GM18909 (cell line): ENCODE results near the gene LTO1.

ENCODE experiments used
- ATAC-seq: cut with Tn5 transposase; IDR thresholded peaks from one replicate; pipeline ENCODE4 v1.9.1; 2021; ENCODE audit warnings: mild to moderate bottlenecking; ENCODE audit not compliant: unreplicated experiment, poor library complexity

LTO1 gene

DNA sequence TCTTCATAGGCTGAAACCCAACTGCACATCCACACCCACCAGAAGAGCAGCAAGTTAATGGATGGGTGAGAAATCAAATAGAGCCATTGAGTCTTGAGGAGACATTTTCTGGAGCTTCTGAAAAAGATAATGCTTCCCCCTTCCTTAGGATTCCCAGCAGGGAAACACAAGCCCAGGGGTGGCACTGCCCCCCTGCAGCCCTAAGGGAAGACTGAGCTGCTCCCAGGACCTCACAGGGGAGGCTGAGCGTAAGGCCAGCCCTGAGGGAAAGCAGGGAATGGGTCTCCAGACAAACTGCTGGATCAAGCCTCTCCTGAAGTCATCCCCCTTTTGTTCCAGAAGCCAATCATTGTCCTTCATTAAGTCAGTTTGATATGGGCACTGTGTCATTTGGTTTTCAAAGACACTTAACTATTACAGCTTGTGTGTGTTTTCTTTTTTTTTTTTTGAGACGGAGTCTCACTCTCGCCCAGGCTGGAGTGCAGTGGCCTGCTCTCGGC, 15.1 kb downstream of the LTO1 start:
- no peak for ATAC-seq

DNA sequence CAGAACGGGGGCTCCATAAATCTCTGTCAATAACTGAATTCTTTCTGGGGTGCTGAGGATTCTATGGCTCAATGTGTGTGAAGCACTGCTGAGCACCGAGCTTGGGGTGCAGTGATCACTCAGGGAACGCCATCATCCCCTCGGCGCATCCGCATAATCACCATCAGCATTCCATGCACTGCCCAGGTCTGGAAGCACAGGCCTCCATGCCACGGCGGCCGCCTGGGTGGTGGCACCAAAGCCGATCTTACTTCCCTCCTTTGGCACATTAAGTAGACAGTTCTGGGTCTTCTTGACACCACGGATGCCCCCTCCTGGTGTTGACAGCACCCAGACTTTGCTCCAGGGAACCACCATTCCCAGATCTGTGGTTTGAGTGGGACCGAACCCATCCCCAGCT, 15.6 kb downstream of the LTO1 start:
- no peak for ATAC-seq

GRCh38 chr11:69658626-69659450, 16.3 kb downstream of the LTO1 start:
- ATAC-seq = no peak

DNA sequence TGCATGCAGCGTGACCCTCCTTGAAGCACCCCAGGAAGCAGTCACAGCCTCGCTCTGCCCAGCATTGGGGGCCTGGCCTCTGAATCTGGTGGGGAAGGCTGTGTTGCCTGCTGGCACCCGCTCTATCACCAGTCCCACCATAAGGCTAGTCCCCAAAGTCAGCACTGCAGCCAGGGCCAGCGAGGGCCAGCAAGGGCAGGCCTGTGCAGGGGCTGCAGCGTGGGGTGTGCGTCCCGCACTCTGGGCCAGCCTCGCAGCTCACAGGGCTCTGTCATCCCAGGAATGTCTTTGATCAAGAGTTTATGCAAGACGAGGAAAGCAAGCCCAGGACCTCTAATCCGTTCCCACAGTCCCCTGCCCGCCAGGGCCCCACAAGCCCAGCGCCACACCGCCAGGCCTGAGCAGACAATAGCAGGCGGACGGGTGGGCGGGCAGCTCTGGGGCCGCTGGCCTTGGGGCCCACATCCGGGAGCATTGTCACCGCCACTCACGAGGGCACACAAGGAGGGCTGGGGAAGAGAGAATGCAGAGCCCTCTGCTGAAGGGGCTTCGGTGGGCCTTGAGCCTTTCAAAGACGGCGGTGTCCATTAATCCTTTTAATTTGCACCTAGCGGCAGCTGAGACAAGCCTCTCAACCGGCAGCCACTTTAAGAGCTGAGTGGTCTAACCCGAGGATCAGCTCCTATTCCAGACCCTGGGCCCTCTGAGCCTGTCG, 17.1 kb downstream of the LTO1 start:
- ATAC-seq = no peak

GRCh38 chr11:69657456-69657910, 17.7 kb downstream of the LTO1 start:
- no peak for ATAC-seq

GRCh38 chr11:69656536-69657455, 18.4 kb downstream of the LTO1 start:
- ATAC-seq = no peak

DNA sequence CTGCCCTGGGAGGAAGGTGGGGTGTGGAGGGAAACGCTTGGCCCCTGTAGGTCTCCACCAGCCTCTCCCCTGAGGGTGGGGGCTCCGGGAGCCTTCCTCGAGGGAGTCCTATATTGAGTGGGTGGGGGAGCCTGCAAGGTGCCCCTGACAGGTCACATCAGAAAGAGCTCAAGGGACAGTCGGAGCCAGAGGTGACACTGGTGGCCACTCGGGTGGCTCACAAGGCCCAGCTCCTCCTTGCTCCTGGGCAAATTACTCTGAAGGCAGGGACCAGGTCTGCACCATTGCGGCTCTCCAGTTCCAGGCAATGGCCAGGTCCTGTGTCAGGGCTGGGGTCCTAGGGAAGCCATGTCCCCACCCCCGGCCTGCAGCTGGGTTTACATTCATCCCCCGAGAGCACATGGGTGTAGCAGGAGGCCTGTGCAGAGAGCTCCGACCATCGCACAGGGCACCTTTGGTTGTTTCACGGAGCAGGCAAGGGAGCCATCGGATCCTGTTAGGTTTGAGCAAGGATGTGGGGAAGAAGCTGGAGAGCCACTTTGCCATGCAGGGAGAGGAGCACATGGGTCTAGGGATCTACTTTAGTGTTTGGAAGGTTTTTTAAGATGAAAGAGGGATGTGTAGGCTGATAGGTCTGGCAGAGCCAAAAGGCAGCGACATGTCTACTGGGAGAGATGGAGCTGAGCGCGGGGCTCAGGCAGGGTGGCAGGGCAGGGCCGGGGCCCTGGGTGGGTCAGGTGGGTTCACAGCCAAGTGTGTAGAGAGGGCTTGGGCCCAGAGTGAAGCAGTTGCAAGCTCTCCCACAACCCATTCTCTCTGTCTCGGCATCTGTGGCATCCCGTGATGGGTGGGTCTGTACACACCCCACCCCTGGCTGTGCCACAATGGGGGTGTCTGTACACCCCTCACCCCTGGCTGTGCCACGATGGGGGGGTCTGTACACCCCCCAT, 19.4 kb downstream of the LTO1 start:
- no peak for ATAC-seq

DNA sequence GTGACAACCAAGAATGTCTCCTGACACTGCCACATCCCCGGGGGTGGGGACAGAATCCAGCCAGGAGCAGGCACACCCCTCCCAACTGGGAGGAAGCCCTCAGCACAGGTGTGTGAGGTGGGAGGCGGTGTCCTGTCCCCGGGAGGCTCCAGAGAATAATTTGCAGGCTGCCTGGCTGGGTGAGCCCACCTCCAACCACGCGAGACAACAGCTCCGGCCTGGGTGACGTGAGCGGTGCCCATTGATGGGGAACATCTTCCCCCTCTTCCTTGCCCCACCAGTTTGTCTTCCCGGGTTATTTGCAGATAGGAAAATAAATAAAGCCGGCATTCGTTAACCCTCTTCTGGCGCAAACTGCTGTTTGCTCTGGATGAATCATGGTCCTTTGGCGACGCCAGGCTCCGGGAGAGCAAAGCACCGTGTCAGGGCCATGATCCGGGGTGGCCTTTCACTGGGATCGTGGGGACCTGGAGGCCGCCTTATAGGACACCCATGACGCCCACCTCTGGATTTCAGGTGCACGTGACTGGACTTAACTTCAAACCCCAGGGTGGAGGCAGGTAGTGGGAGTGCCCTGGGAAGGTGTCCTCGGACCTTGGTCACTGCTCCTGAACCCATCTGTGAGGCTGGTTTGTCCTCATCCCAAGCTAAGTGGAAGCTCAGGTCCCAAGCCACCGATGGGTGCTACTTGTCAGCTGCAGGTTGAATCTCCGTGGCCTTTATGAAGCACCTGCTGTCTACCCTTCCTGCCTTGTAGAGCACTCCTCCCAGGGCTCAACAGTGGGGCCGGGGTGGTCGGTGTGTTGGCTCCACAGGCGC, 20.3 kb downstream of the LTO1 start:
- ATAC-seq = no peak

DNA sequence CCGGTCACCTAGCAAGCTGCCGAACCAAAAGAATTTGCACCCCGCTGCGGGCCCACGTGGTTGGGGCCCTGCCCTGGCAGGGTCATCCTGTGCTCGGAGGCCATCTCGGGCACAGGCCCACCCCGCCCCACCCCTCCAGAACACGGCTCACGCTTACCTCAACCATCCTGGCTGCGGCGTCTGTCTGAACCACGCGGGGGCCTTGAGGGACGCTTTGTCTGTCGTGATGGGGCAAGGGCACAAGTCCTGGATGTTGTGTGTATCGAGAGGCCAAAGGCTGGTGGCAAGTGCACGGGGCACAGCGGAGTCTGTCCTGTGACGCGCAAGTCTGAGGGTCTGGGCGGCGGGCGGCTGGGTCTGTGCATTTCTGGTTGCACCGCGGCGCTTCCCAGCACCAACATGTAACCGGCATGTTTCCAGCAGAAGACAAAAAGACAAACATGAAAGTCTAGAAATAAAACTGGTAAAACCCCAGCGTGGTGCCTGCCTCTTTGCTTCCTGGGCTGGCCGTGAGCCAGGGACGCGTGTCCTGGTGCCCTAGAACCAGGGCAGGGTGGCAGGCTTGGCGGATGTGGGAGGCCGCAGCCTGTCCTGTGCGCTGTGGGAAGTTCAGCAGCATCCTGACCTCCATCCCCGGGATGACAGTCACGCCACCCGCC, 21.0 kb downstream of the LTO1 start:
- ATAC-seq = no peak

GRCh38 chr11:69653406-69653960, 21.7 kb downstream of the LTO1 start:
- ATAC-seq = no peak

GRCh38 chr11:69652999-69653398, 22.2 kb downstream of the LTO1 start:
- ATAC-seq = no peak

DNA sequence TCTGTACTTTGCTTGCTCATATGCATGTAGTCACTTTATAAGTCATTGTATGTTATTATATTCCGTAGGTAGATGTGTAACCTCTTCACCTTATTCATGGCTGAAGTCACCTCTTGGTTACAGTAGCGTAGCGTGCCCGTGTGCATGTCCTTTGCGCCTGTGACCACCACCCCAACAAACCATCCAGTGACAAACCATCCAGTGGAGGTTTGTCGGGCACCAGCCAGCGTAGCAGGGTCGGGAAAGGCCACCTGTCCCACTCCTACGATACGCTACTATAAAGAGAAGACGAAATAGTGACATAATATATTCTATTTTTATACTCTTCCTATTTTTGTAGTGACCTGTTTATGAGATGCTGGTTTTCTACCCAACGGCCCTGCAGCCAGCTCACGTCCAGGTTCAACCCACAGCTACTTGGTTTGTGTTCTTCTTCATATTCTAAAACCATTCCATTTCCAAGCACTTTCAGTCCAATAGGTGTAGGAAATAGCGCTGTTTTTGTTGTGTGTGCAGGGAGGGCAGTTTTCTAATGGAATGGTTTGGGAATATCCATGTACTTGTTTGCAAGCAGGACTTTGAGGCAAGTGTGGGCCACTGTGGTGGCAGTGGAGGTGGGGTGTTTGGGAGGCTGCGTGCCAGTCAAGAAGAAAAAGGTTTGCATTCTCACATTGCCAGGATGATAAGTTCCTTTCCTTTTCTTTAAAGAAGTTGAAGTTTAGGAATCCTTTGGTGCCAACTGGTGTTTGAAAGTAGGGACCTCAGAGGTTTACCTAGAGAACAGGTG, 23.1 kb downstream of the LTO1 start:
- ATAC-seq = no peak

GRCh38 chr11:69650832-69651344, 24.3 kb downstream of the LTO1 start:
- no peak for ATAC-seq

- ATAC-seq = no peak
These were observed 24.9 kb downstream of the LTO1 start for GRCh38 chr11:69650081-69650831.

- no peak for ATAC-seq
These were observed 25.6 kb downstream of the LTO1 start for GRCh38 chr11:69649576-69649900.
